NCI-H2171 (cell line): ENCODE measurements around the gene PARD6A.

Experiments used
- DNase-seq: peaks from one replicate; lab custom pipeline; 2025; lab: John Stamatoyannopoulos, UW

PARD6A gene, protein sequence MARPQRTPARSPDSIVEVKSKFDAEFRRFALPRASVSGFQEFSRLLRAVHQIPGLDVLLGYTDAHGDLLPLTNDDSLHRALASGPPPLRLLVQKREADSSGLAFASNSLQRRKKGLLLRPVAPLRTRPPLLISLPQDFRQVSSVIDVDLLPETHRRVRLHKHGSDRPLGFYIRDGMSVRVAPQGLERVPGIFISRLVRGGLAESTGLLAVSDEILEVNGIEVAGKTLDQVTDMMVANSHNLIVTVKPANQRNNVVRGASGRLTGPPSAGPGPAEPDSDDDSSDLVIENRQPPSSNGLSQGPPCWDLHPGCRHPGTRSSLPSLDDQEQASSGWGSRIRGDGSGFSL

DNA sequence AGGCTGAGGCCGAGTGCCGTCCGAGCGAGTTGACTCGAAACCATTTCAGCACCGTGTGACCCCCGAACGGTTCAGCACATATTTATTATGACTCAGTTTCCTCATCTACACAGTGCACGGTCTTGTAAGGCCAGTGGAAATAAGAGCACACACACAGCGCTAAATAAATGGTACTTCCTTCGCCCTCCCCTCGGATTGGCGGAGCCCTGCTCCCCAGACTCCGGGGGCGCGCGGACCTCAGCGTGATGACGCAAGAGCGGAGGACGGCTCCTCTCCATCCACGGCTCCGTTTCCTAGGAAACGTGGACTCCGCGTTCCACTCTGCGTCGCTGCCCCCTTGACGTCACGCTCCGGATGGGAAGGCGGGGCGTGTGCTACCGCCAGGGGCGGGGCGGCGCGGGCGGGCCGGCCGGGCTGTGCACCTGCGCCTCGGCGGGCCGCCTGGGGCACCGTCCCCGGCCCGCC lies at the start of gene PARD6A:
TSS of gene PARD6A (plus strand) at position 397 of the 465 bp plus-strand sequence. CDS start 79 bp downstream, outside the sequence.
- peak; percentile 98 for DNase-seq

DNA sequence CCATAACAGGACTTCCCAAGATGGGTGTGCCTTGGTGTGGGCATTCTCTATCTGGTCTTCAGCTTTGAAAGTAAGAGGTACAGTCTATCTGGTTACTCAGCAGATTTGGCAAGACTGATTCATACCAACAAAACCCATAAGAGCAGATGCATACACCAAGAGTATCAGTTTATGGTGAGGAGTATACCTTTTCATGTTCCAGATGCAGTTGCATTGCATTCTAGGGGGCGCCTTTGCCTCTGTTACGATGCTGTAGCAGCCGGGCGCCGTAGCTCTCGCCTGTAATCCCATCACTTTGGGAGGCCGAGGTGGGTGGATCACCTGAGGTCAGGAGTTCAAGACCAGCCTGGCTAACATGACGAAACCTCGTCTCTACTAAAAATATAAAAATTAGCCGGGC lies 47.0 kb upstream of the PARD6A start:
- DNase-seq, result no peak

DNA sequence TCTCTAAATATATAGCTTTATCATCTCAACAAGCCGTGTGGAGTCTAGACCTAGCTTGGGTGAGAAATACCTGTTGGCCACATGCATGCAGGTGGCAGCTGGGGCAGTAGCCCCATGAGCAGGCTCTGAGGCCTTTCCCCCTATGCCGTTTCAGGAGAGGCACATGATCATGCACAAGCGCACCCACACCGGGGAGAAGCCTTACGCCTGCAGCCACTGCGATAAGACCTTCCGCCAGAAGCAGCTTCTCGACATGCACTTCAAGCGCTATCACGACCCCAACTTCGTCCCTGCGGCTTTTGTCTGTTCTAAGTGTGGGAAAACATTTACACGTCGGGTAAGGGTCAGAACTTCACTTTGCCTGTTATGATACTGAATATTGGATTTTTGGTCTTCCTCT lies 32.5 kb upstream of the PARD6A start:
- DNase-seq, result no peak

DNA sequence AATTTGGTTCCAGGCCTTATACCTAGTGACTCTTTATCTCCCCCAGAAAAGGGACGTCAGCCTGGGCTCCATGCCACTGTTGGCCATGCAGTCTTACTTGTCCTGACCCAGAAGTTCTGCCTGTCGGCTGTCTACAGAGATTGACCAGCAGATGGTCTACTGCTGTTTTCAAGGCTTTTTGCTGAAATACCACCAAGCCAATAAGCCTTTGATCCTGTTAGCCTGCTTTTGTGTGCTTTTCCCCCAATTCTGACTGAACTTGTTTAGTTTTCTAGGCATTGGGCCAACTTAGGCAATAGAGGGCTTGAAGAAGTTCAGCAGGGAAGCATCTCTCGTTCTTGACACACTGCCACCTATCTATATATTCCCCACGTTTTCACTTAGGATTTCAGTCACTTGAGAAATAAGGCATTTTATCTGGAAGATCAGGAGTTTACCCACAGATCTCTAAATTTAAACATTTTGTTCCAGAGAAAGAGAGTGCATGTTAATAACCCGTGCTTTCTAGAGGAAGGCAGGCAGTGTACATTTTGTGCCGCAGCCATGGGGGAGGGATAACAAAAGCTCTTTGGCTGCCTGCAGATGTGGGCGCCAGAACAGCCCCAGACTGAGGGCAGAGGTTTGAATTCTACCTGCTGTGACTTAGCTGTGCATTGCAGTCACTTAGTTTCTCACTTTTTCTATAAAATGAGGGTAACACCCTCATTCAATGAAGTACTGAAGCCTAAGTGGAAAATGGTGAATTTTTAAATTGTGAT lies 28.2 kb upstream of the PARD6A start:
- no peak for DNase-seq

DNA sequence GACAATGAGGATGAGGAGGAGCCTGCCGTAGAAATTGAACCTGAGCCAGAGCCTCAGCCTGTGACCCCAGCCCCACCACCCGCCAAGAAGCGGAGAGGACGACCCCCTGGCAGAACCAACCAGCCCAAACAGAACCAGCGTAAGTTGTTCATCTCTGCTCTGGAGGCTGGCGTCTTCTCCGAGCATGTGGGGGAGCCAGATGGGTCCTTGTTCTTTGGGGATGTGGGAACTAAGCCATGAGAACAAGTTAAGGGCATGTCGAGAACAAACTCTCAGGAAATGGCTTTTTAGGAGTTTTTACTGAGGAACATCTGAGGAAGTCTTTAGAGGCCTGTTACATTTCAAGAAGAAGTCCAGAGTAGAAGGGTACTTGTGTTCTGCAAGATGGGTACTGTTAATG lies 24.0 kb upstream of the PARD6A start:
- no peak for DNase-seq

DNA sequence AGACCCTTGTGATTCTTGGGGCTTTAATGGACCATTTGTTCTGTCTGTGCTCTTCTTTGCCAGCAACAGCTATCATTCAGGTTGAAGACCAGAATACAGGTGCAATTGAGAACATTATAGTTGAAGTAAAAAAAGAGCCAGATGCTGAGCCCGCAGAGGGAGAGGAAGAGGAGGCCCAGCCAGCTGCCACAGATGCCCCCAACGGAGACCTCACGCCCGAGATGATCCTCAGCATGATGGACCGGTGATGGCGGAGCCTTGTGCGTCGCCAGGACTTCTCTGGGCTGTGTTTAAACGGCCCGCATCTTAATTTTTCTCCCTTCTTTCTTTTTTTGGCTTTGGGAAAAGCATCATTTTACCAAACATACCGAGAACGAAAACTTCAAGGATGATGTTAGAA lies 23.1 kb upstream of the PARD6A start:
- DNase-seq, result no peak

DNA sequence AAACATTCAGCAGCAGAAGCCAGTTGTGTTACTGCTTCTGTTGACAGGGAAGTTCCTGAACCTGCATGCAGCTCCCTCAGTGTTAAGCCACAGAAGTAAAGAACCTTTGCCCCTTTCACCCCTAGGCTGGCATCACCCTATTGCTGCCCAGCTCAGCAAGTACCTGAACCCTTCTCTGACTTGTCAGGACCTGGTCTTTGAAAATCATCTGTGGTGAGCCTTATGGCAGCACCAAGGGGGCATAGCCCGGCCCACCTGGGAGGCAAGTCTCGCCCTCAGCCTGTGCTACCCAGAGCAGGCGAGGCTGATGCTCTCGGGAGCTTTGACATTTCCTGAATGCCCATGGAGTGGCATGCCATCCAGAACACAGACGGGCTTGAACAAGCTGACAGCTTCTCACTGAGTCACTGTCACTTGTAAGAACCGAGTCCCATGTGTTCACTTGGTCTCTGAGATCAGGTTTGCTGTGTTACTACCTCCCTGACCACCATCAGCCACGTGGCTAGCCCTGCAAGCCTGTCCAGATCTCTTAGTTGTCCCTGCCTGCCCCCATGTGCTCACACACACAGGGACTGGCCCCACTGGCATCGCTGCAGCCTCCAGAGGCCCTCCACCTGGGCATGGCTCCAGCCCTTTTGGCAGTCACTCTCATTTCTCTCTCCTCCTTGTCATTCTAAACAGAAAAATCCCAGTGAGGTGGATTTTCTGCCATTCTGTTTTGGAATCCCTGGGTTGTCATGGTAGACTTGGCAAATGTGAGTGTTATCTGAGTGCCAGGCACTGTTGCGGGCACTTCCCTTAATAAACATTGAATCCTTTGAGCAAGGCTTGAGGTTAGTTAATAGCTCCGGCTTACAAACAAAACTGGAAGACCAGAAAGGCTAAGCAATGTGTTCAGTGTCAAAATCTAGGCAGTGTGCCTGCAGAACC lies 18.7 kb upstream of the PARD6A start:
- no peak for DNase-seq

DNA sequence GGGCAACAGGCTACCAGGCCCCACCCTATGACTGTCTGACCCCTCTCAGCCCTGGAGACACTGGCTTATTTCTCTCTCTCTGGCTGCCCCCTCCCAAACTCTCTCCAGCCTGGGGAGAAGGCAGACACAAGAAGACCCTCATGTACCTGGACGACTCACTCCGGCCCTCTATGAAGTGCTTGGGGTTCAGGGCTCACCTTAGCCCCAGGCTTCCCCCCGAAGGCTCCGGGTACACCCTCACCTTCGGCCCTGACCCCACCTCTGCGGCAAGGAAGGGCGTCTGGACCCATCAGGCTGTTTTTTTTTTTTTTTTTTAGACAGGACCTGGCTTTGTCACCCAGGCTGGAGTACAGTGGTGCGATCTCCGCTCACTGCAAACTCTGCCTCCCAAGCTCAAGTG lies 16.7 kb upstream of the PARD6A start:
- no peak for DNase-seq

DNA sequence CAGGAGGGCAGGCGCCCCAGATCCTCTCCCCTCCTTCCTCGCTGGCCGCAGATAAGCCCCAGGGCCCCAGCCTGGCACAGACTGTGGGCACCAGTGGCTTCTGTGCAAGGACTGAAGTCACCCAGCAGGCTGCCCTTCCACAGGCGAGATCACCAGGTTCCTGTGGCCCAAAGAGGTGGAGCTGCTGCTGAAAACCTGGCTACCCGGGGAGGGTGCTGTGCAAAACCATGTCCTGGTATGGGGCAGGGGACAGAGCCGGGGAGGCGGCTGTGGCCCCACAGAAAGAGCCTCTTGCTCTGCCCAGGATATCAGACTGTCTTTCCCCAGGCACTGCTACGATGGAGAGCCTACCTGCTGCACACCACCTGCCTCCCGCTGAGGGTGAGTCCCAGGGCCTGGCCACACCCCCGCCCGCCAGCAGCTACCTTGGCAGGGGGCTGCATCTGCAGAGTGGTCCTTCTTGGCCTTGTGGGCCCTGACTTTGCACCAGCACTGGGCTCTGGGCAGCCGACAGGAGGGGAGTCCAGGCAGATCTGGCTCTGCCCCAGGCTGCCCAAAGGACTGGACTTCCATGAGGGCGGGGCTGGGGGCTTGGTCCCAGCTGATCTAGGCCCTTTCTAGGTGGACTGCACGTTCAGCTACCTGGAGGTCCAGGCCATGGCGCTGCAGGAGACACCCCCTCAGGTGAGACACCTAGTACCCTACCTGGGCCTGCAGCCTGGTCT lies 15.2 kb upstream of the PARD6A start:
- no peak for DNase-seq

DNA sequence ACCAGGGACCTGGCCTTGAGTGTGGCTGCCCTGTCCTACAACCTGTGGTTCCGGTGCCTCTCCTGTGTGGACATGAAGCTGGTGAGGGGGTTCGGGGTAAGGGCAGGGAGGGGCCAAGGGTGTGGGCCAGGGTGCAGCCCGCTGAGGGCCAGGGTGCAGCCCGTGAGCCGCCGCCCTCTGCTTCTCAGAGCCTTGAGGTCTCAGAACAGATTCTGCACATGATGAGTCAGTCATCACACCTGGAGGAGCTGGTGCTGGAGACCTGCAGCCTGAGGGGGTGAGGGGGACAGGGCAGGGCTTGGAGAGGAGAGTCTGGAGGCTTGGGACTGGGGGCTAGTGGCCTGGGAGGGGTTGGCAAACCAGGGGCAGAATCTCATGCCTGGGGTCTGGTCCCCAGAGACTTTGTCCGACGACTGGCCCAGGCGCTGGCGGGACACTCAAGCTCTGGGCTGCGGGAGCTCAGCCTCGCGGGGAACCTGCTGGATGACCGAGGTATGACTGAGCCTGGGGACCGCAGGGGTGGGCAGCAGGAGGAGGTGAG lies 13.6 kb upstream of the PARD6A start:
- no peak for DNase-seq

DNA sequence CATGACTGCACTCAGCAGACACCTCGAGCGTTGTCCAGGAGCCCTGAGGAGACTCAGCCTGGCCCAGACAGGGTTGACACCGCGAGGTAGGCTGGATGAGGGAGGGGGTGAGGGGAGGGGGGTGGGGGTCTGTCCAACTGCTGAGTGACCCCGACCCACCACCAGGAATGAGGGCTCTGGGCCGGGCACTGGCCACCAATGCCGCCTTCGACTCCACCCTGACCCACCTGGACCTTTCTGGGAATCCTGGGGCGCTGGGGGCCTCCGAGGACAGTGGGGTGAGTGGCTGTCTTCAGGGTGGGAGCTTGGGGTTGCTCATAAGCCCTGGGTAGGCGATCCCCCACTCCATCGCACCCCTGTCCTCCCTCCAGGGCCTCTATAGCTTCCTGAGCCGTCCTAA lies 13.1 kb upstream of the PARD6A start:
- DNase-seq, result no peak

DNA sequence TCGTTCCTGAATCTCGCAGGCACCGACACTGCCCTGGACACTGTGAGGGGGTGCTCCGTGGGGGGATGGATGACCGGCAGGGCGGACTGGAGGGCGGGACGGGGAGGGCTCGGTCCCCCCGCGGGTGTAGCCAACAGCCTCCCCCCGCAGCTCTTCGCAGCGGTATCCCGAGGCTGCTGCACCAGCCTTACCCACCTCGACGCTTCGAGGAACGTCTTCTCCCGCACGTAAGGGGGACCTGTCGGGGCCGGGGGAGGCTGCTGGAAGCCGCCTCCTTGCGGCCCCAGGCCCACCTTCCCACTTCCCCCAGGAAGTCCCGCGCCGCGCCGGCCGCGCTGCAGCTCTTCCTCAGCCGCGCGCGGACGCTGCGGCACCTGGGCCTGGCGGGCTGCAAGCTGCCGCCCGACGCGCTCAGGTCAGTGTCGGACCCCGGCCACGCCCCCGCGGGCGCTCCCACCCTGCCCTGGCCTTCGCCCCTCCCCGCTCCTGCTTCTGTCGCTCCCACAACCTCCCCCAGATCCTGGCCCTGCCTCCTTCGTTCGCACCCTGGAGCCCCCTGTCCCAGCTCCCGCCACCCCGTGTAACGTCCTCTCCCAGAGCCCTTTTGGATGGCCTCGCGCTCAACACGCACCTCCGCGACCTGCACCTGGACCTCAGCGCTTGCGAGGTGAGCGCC lies 12.5 kb upstream of the PARD6A start:
- no peak for DNase-seq

DNA sequence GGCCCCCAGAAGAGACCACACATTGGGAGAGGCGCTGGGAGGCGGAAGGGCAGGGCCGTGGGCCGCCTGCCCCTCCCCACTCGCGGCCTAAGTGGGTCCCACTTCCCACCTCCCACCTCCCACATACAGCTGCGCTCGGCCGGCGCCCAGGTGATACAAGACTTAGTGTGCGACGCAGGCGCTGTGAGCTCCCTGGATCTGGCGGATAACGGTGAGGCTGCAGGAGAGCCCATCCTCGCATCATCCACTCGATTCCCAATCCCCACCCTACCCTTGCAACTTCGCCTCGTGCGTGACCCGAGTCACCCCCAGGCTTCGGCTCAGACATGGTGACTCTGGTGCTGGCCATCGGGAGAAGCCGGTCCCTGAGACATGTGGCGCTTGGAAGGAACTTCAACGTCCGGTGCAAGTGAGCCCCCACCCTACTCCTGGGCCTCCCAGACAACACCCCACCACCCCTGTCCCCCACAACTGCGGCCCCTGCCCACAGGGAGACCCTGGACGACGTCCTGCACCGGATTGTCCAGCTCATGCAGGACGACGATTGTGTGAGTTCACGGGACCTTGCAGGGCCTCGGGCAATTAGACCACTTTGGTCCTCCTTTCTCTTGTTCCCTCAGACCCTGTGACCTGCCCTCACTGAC lies 11.9 kb upstream of the PARD6A start:
- no peak for DNase-seq

DNA sequence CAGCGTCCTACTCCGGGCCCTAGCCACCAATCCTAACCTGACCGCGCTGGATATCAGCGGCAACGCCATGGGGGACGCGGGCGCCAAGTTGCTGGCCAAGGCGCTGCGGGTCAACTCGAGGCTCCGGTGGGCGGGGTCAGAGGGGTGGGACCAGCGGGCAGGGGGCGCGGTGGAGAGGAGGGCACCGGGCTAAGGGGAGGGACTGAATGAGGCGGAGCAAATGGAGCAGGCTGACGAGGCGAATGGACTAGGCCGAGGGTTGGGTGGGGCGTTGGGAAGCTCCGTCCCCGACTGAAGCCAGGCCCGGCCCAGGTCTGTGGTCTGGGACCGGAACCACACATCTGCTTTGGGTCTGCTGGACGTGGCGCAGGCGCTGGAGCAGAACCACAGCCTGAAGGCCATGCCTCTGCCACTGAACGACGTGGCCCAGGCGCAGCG lies 11.2 kb upstream of the PARD6A start:
- no peak for DNase-seq

DNA sequence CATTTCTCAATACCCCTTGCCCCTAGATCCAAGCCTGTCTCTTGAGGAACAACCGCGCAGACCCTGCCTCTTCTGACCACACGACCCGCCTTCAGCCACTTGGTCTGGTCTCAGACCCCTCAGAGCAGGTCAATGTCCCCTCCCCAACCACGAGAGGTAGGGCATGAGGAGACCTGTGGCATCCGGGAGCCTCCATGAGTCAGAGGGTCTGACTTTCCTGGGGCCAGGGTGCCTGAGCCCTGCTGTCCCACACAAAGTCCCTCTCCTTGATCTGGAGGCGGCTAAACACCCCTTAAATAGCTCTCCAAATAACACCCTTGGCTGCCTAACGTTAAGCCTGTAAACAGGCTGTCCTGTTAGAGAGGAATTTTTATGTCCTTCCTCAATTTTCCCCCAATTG lies 10.7 kb upstream of the PARD6A start:
- DNase-seq, result no peak

DNA sequence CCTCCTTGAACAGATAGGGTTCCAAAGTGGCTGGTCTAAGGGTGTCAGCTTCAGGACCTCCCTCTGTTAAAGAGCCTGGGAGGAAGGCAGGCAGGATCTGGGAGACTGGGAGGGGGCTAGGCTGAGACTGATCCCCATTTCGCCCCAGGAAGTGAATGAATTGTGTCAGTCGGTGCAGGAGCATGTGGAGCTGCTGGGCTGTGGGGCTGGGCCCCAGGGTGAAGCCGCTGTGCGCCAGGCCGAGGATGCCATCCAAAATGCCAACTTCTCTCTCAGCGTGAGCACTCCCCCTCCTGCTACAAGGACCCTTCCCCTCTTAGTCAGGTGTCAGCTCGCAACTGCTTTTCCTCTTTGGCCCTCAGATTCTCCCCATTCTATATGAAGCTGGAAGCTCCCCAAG lies 9.7 kb upstream of the PARD6A start:
- no peak for DNase-seq

DNA sequence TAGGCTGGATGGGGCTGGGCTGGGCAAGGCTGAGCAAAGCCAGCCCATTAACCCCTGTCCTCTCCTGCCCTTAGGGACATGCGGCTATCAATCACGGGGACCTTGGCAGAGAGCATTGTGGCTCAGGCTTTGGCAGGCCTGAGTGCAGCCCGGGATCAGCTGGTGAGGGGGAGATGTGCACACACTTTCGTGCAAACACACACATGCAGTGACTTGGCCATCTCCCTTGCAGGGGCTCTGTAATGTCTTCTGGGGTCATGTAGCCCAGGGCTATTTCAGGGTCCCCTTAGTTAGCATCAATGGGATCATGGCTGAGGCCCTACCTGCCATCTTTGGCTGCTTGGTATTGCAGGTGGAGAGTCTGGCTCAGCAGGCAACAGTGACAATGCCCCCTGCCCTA lies 8.9 kb upstream of the PARD6A start:
- no peak for DNase-seq

DNA sequence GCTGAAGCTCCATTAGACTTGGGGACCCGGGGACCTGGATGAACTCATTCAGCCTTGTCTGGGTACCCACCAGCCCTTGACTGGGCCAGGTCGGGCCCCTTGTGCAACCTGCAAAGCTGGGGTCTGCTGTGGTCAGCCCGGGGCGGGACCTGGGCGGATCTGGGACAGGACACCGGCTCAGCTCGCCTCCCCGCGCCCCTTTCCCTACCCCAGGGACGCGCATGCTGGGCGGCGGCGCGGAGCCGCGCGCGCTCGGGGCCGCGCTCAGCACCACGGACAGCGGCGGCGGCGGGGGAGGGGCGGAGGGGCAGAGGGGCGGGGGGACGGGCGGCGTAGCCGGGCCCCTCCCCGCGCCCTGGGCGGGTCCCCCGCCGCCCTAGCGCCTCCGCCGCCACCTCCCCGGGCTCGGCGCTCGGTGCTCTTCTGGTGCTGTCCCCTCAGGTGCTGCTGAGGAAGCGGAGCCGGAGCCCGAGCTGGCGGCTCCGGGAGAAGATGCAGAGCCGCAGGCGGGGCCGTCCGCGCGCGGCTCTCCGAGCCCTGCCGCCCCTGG lies 8.1 kb upstream of the PARD6A start:
- DNase-seq, result peak; percentile 35

DNA sequence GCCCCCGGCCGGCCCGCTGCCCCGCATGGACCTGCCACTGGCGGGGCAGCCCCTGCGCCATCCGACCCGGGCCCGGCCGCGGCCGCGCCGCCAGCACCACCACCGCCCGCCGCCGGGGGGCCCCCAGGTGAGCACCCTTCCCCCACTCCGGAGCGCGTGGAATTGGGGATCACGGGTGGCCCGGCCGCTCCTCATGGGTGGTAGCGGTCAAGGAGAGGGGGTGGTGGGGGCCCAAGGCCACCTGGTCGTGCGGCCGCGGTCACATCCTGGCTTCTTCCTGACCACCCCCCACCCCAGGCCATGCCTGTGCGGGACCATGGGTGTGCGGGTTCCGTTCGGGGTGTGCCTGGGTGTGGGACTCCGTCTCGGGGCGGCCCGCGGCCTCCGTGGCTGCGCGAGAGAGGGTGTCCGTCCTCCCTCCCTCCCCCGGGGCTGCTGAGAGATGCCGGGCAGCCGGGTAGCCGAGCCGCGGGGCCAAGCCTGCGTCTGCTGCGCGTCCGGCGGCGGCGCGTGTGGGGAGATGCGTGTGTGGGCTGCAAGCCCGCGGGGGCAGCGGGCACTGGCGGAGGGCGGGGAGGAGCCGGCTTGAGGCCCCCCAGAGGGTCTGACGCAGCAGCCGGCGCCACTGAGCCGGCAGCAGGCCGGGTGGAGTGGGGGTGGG lies 7.5 kb upstream of the PARD6A start:
- DNase-seq, result no peak
